Esophagus (tissue), 2 donors: ENCODE data around the gene FRMD4A. TPM values are rescaled to one million over a fixed set of nuclear protein-coding genes. Genes with fewer than 3 reads are reported as not detected.
"Not testable (repeated sequence)": the region's sequence is repeated elsewhere in the genome, so short reads cannot be mapped to it uniquely, and the experiment has no call there.

ENCODE experiments used
- H3K27ac ChIP-seq, 2 donors: one replicate each; pipeline ENCODE4 v1.5.1; 2013; ENCODE audit warnings: low read depth in 2 of 2, mild to moderate bottlenecking in 2 of 2, inconsistent platforms in 1 of 2, low read length in 1 of 2, moderate library complexity in 1 of 2
- H3K27me3 ChIP-seq, 2 donors: one replicate each; pipeline ENCODE4 v1.6.1; 2013; ENCODE audit warnings: low read length in 2 of 2, control low read depth in 1 of 2, mild to moderate bottlenecking in 1 of 2; ENCODE audit not compliant: insufficient read depth in 2 of 2, control insufficient read depth in 1 of 2
- H3K36me3 ChIP-seq, 2 donors: one replicate each; pipeline ENCODE4 v1.6.1; 2013; ENCODE audit warnings: low read length in 1 of 2; ENCODE audit not compliant: control insufficient read depth in 2 of 2, insufficient read depth in 2 of 2
- H3K4me1 ChIP-seq, 2 donors: one replicate each; pipeline ENCODE4 v1.6.1; 2013; ENCODE audit warnings: low read length in 1 of 2; ENCODE audit not compliant: control insufficient read depth in 2 of 2, insufficient read depth in 2 of 2
- H3K4me3 ChIP-seq, 2 donors: one replicate each; pipeline ENCODE4 v1.5.1; 2013; ENCODE audit warnings: low read length in 2 of 2, mild to moderate bottlenecking in 2 of 2, low read depth in 1 of 2, moderate library complexity in 1 of 2
- H3K9me3 ChIP-seq, 2 donors: one replicate each; pipeline ENCODE4 v1.6.1; 2013; ENCODE audit warnings: mild to moderate bottlenecking in 2 of 2, low read depth in 1 of 2, low read length in 1 of 2, moderate library complexity in 1 of 2; ENCODE audit not compliant: control insufficient read depth in 2 of 2, insufficient read depth in 1 of 2
- WGBS, 2 donors: extraction: QIAGEN DNeasy Blood & Tissue Kit; methylation state at CpG; one replicate each; pipeline ENCODE4 v1.1.7; 2013; 5-methylcytosine and 5-hydroxymethylcytosine counted together
- polyA plus RNA-seq, 2 donors: library from polyadenylated mRNA; stranded (reverse); fragments of 200-250 nt; gene quantifications; one replicate each; pipeline ENCODE4 v1.2.3, GENCODE V29; 2013
- donor health status: healthy with polysubstance abuse.
- donor health status: Bipolar disorder and iron deficiency.

Gene FRMD4A
- polyA plus RNA-seq, 2 donors: 9.3 to 12.6 TPM

DNA sequence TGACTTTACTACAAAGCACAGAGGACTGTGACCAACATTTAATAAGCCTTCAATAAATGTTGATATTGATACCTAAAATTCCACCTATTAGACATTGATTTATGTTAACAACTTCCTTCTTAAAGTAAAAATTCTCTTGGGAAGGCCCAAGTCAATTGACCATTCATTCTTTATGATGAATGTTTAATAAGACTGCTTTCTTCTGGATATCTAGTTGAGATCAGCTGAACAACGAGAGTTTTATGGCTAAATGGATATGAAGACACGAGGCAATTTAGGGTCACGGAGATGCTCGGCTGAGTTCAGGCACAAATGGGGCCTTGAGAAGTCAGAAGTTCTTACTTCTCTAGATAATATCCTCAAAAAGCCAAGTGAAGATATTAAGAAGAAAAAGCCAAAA is 258.8 kb downstream of the FRMD4A start:
- no peak overlapping the region for H3K4me3 ChIP-seq
- no peaks in the 10 kb centered on the region for H3K9me3 ChIP-seq
- no peaks in the 10 kb centered on the region for H3K27me3 ChIP-seq
- no peak overlapping the region for H3K27ac ChIP-seq
- no peaks in the 10 kb centered on the region for H3K36me3 ChIP-seq
- peaks cover 0 to 5% of the 10 kb centered on the region in 2 donors for H3K4me1 ChIP-seq
- 78 to 82% methylated on average over 4 of the region's 4 CpGs for WGBS, 2 donors

DNA sequence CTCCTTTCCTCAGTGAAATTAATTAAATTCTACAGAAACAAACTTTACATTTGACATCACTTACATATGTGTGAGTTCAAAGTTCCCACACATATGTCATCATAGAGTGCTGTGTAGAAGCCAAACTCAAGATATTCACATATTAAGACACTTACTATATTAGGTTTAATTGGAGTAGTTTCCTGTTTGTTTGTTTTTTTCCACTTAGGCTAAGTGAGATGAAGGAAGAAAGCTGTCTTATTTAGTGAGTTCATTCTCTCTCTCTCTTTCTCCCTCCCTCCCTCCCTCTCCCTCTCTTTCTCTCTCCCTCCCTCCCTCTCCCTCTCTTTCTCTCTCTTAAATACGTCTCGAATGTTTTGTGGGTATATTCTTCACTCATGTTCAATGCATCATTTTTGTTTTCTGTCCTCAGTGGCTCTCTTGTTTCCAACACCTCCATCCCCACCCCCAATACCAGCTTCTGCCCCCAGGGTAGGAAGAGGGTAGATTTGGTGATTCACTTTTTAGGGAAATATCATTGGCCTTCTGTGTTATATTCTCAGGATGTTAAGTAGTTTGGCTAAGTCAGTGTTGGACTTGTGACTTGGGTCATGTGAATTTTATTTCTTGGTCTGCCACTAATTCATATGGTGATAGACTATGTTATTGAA is 262.0 kb downstream of the FRMD4A start:
- Histone ChIP-seq H3K9me3 (no peaks in the 10 kb centered on the region), H3K4me3 (no peak overlapping the region), H3K27me3 (no peaks in the 10 kb centered on the region), H3K36me3 (no peaks in the 10 kb centered on the region), H3K27ac (no peak overlapping the region), H3K4me1 (no peaks in the 10 kb centered on the region)
- WGBS, 2 donors: 92 to 97% methylated on average over 2 of the region's 2 CpGs

DNA sequence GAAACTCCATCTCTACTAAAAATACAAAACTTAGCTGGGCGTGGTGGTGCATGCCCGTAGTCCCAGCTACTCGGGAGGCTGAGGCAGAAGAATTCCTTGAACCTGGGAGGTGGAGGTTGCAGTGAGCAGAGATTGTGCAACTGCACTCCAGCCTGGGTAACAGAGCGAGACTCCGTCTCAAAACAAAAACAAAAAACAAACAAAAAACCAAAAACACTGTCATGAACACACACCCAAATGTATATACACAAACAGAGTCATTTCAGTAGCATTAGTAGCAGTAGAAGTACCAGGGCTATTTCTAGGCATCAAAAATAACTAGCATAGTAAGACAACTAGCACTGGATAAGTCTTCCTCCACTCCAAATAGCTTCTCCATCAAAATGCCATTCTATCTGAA is 263.1 kb downstream of the FRMD4A start:
- not testable (repeated sequence) for H3K4me1 ChIP-seq, H3K27ac ChIP-seq, H3K27me3 ChIP-seq, H3K36me3 ChIP-seq, H3K4me3 ChIP-seq, H3K9me3 ChIP-seq
- WGBS, 2 donors: 95% methylated on average over 5 of the region's 5 CpGs

DNA sequence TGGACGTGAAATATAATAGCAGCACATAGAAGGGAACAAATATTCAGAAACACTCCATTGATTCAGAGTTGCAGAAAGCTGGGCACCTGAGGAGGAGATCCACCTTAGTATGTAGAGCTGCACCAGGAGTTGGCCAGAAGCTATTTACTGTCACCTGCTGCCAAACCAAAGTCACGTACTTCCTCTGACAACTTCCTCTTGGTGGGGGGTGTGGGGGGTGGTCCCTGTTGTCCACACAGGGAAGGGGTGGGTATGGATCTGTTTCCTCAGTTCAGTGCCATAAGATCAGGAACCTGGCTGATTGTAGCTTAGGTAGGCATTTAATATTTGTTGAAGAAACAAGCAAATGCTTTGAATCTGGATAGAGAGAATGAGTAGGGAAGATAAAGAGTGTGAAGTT is 264.6 kb downstream of the FRMD4A start:
- H3K27me3 ChIP-seq: no peaks in the 10 kb centered on the region

DNA sequence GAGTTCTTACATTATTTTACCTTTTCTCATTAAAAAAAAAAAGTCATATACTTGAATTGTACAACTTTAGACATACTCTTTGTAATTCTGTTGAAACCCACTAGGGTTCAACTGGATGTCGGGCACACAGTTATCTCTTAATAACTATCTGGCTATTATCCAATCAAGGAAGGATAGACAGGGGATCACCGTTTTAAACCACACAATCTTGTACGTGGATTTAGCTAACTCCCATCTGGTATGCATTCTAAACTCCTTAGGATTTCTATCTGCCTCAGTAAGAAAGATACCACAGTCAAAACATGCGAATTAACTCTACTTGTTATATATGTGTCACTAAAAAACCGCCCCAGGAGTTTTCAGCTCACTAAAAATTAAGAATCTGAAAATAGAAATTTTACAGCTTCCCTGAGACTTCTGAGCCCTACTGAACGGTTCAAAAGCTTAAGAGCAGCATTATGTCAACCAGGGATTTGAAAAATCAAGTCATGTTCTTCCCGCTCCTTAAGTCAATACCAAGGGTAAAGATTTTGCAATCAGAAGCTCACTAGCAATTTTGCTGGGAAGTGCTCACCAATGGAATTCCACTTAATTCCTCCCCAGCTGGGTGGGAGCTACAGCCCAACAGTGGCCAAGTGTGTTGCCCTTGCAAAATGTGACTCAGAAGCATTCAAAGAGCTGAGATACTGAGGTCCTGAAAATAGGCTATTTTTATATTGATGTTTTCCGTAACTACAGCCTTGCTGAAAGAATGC is 267.0 kb downstream of the FRMD4A start:
- Histone ChIP-seq H3K4me3 (no peak overlapping the region), H3K27ac (no peak overlapping the region), H3K4me1 (no peaks in the 10 kb centered on the region), H3K27me3 (no peaks in the 10 kb centered on the region), H3K36me3 (no peaks in the 10 kb centered on the region), H3K9me3 (no peaks in the 10 kb centered on the region)
- 76 to 81% methylated on average over 8 of the region's 8 CpGs for WGBS, 2 donors

More for the DNA sequence above, 264.6 kb downstream of the FRMD4A start:
- no peaks in the 10 kb centered on the region for H3K36me3 ChIP-seq
- no peak overlapping the region for H3K27ac ChIP-seq
- WGBS, 2 donors: 69% methylated on average over 2 of the region's 2 CpGs
- no peaks in the 10 kb centered on the region for H3K9me3 ChIP-seq
- no peak overlapping the region for H3K4me3 ChIP-seq
- H3K4me1 ChIP-seq: no peaks in the 10 kb centered on the region

DNA sequence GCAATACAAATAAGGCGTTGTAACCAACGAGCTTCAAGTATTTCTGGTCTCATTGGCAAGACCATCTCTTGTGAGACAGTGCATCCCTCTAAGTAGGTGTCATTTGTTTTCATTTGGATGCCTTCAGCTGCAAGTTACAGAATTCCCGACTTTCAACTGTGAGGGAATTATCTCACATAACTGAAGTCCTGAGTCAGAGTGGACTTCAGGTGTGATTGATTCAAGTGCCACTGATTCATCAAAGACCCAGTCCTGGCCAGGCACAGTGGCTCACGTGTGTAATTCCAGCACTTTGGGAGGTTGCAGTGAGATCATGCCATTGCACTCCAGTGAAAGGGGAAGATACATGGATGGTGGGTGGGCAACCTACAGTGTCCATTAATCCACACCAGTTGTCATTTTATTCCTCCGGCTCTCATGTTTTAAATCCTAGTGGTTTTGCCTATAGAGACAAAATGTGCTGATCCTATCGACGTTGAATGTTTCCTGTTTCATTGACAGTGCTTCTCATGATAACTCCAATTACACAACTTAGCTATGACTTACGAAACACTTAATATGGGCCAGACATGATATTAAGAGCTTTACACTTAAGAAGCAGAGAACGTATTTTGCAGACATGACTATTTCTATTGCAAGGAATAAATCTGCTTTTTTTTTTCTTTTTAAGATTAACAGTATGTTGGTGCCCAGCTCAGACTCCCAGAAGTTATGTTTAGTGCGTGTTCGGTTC is 268.0 kb downstream of the FRMD4A start:
- 83 to 89% methylated on average over 11 of the region's 11 CpGs for WGBS, 2 donors
- H3K36me3 ChIP-seq: no peaks in the 10 kb centered on the region
- H3K27ac ChIP-seq: no peak overlapping the region
- H3K4me3 ChIP-seq: no peak overlapping the region
- H3K9me3 ChIP-seq: no peaks in the 10 kb centered on the region
- H3K27me3 ChIP-seq: no peaks in the 10 kb centered on the region
- H3K4me1 ChIP-seq: no peaks in the 10 kb centered on the region

DNA sequence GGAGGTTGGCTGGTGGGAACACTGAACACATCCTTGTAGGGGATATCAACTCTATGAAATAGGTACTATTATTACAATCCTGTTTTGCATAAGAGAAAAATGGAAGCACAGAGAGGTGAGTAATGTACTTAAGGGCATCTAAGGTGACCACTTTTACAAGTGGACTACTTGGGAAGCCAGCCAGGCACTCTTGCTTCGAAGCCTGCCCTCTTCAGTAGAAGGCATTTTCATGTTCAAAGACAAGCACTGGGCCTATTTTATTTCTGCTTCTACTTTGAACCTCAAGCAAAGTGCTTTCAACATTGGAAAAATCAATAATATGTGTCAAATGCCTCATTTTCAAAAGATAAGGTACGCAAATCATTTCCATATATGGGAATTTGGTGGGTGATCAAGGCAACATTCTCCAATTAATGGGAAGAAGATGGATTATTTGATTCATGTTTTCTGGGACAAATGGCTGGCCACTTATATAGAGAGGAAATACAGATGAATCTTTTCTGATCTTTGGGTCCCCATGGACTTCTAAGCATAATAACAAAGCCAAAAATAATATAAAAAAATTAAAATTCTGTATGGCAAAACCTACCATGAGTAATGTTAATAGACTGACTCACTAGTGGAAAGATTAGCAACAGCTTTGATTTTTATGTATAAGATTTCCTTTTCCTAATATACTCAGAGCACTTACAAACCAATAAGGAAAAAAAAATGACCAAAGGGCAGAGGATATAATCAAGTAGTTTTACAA is 270.2 kb downstream of the FRMD4A start:
- Histone ChIP-seq H3K9me3 (no peaks in the 10 kb centered on the region), H3K27me3 (no peaks in the 10 kb centered on the region), H3K4me3 (no peak overlapping the region), H3K36me3 (no peaks in the 10 kb centered on the region), H3K27ac (no peak overlapping the region), H3K4me1 (no peaks in the 10 kb centered on the region)
- 73 to 91% methylated on average over 2 of the region's 2 CpGs for WGBS, 2 donors

DNA sequence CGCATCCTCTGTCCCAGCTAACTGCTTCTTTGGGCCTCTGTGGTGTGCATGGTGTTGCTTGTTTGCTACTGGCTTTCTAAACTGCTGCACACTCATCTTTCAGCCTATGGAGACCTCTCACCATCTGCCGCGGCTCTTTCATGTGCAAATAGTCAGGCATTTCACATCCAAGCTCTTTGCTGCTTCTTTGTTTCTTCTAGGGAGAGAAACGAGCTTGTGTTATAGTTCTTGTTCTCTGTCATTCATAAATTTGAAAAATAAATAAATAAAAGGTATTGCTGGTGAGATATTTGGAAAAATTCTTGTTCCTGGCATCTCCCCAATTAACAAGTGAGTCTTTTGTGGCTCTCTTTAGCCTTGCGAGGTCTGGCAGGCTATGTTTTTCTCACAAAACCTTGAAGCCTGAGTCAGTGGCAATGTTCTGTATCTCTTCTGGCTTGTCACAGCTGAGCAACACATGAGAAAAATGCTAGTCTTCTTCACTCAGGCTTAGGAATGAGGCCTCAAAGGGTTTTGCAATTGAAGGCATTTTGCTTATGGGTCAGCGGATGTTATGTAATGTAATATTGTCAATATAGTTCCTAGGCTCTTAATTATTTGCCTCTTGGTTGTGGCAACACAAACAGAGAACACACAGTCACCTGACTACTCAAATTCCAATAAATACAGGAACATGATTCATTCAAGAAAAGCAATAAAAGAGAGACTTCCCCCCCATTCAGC is 274.0 kb downstream of the FRMD4A start:
- 64 to 73% methylated on average over 6 of the region's 6 CpGs for WGBS, 2 donors
- H3K4me1 ChIP-seq: no peaks in the 10 kb centered on the region
- H3K27ac ChIP-seq: no peak overlapping the region

DNA sequence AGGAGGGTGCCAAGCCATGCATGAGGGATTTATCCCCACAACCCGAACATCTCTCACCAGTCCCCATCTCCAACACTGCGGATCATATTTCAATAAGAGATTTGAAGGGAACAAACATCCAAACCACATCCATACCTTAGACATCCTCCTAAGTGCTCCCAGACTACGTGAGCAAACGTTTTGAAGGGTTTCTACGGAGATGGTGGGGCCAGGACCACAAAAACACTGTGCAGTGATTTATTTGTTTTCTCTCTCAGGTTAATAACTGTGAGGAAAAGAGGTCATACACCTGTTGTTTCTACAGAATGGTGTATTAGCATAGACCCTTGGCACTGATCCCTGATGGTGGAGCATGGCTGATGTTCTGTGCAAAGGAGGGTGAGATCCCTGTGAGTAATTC is 277.8 kb downstream of the FRMD4A start:
- 86 to 89% methylated on average over 5 of the region's 5 CpGs for WGBS, 2 donors
- Histone ChIP-seq H3K4me1 (peaks cover 0 to 3% of the 10 kb centered on the region in 2 donors), H3K27me3 (no peaks in the 10 kb centered on the region), H3K36me3 (no peaks in the 10 kb centered on the region), H3K9me3 (peaks cover 0 to 2% of the 10 kb centered on the region in 2 donors), H3K27ac (no peak overlapping the region), H3K4me3 (no peak overlapping the region)

More for the DNA sequence above, 274.0 kb downstream of the FRMD4A start:
- Histone ChIP-seq H3K4me3 (no peak overlapping the region), H3K27me3 (no peaks in the 10 kb centered on the region), H3K36me3 (no peaks in the 10 kb centered on the region), H3K9me3 (peaks cover 0 to 2% of the 10 kb centered on the region in 2 donors)
